AG04449 (cell line): Measurements from ENCODE around the gene RAD23B.

Experiments
- CTCF ChIA-PET: fragments of 350-600 bp; formaldehyde crosslinking; extraction: SDS; loops from one replicate; lab custom pipeline; 2021; ENCODE audit warnings: antibody characterized with exemption; lab: Yijun Ruan, JAX
- POLR2A ChIA-PET: fragments of 400-600, 350-600 bp; formaldehyde crosslinking; extraction: SDS; loops from one replicate; lab custom pipeline; 2020; ENCODE audit warnings: antibody characterized with exemption, inconsistent platforms; lab: Yijun Ruan, JAX
- DNase-seq: peaks from one replicate; pipeline ENCODE4 v3.0.0-alpha.2; 2010; ENCODE audit warnings: low read depth, low spot score
- H3K4me3 ChIP-seq: 2 replicates; pipeline ENCODE4 v1.5.1; 2011; ENCODE audit warnings: low read depth, mild to moderate bottlenecking, control low read depth, low read length
- CTCF ChIP-seq: IDR thresholded peaks from one replicate; pipeline ENCODE4 v1.5.1; 2011; ENCODE audit warnings: mild to moderate bottlenecking, moderate library complexity, low read length, control low read depth, inconsistent platforms; ENCODE audit not compliant: insufficient read depth; ENCODE audit errors: missing control alignments

The RAD23B gene

GRCh38 chr9:107375651-107376369 lies 92.7 kb downstream of the RAD23B start:
- CTCF ChIA-PET: no interaction called here

GRCh38 chr9:107378006-107378405 lies 94.9 kb downstream of the RAD23B start:
- no peak for DNase-seq
- ChIA-PET CTCF (no interaction called here), POLR2A (no interaction called here)
- TF ChIP-seq CTCF: no peak
- no peak overlapping the region for H3K4me3 ChIP-seq

More at GRCh38 chr9:107375651-107376369, 92.7 kb downstream of the RAD23B start:
- DNase-seq: no peak
- no peak for TF ChIP-seq CTCF
- POLR2A ChIA-PET: no interaction called here
- no peak overlapping the region for H3K4me3 ChIP-seq
